OCI-LY1 (cell line): ENCODE measurements around the gene SEPTIN2.
A peak's percentile ranks its signal among the peaks of the same experiment; 100 is the strongest.

Experiments used
- H2AFZ ChIP-seq: fragments of 200-600 bp; sonication (generic), shearing (Covaris generic); 2 replicates; pipeline ENCODE4 v1.6.0; 2014; ENCODE audit warnings: antibody characterized with exemption, mild to moderate bottlenecking, low read length
- H3F3A ChIP-seq: fragments of 200-600 bp; sonication (generic), shearing (Covaris generic); 2 replicates; pipeline ENCODE4 v1.6.0; 2014; ENCODE audit warnings: mild to moderate bottlenecking, antibody characterized with exemption, low read length, moderate library complexity; ENCODE audit not compliant: insufficient read depth
- H3K27ac ChIP-seq: fragments of 200-600 bp; sonication (generic); 2 replicates; pipeline ENCODE4 v1.5.1; 2014; ENCODE audit warnings: low read length, mixed run types, mild to moderate bottlenecking, low read depth; ENCODE audit not compliant: poor library complexity, severe bottlenecking
- H3K27me3 ChIP-seq: fragments of 200-600 bp; sonication (generic); 2 replicates; pipeline ENCODE4 v1.6.0; 2014; ENCODE audit warnings: antibody characterized with exemption, mild to moderate bottlenecking, low read length, moderate library complexity; ENCODE audit not compliant: insufficient read depth
- H3K36me3 ChIP-seq: fragments of 200-600 bp; sonication (generic); 2 replicates; pipeline ENCODE4 v1.6.1; 2014; ENCODE audit warnings: mild to moderate bottlenecking, antibody characterized with exemption, low read length, moderate library complexity, mixed read lengths; ENCODE audit not compliant: insufficient read depth
- H3K4me1 ChIP-seq: fragments of 200-600 bp; sonication (generic); 2 replicates; pipeline ENCODE4 v1.5.1; 2014; ENCODE audit warnings: mild to moderate bottlenecking, low read length, moderate library complexity; ENCODE audit not compliant: insufficient read depth, severe bottlenecking
- H3K4me2 ChIP-seq: fragments of 200-600 bp; sonication (generic), shearing (Covaris generic); 2 replicates; pipeline ENCODE4 v1.6.1; 2014; ENCODE audit warnings: low read length
- H3K4me3 ChIP-seq: fragments of 200-600 bp; sonication (generic); 2 replicates; pipeline ENCODE4 v1.5.1; 2014; ENCODE audit warnings: low read length, low read depth, mild to moderate bottlenecking, mixed read lengths; ENCODE audit not compliant: poor library complexity, severe bottlenecking
- H3K79me2 ChIP-seq: fragments of 200-600 bp; shearing (Covaris generic); 2 replicates; pipeline ENCODE4 v1.6.1; 2016; ENCODE audit warnings: mixed run types, low read length, mixed read lengths; ENCODE audit not compliant: insufficient read depth
- H3K9ac ChIP-seq: fragments of 200-600 bp; sonication (generic), shearing (Covaris generic); 2 replicates; pipeline ENCODE4 v1.6.1; 2014; ENCODE audit warnings: mild to moderate bottlenecking, low read length, mixed read lengths
- H3K9me2 ChIP-seq: fragments of 200-600 bp; sonication (generic), shearing (Covaris generic); 2 replicates; pipeline ENCODE4 v1.6.1; 2014; ENCODE audit warnings: low read depth, mild to moderate bottlenecking, low read length, mixed read lengths
- H3K9me3 ChIP-seq: fragments of 200-600 bp; shearing (Covaris generic); 2 replicates; pipeline ENCODE4 v1.6.1; 2014; ENCODE audit warnings: low read length, mixed read lengths
- H4K20me1 ChIP-seq: fragments of 200-600 bp; sonication (generic), shearing (Covaris generic); 2 replicates; pipeline ENCODE4 v1.6.0; 2016; ENCODE audit warnings: mild to moderate bottlenecking, low read length; ENCODE audit not compliant: insufficient read depth
- CTCF ChIP-seq: fragments of 200-600 bp; sonication (generic), shearing (Covaris generic); IDR thresholded peaks from 2 replicates; pipeline ENCODE4 v1.5.1; 2017; ENCODE audit warnings: mild to moderate bottlenecking, antibody characterized with exemption, low read length, moderate library complexity, mixed read lengths
- EZH2 ChIP-seq: fragments of 200-600 bp; sonication (generic), shearing (Covaris generic); IDR thresholded peaks from 2 replicates; pipeline ENCODE4 v1.8.0; 2017; ENCODE audit warnings: borderline replicate concordance, mixed run types, mild to moderate bottlenecking, antibody characterized with exemption, low read length, moderate library complexity, mixed read lengths

Gene SEPTIN2

GRCh38 chr2:241309684-241310117 is 6.0 kb upstream of the SEPTIN2 start:
- Histone ChIP-seq H3K27ac (no peak overlapping the region), H3K4me3 (no peak overlapping the region), H3K4me1 (peaks cover 36% of the 10 kb centered on the region), H3K9ac (no peak overlapping the region), H2AFZ (no peak overlapping the region), H3F3A (no peaks in the 10 kb centered on the region), H4K20me1 (no peaks in the 10 kb centered on the region), H3K36me3 (peaks cover 8% of the 10 kb centered on the region; the same call in 1 of the 2 replicates), H3K27me3 (no peaks in the 10 kb centered on the region), H3K4me2 (no peak overlapping the region), H3K79me2 (peaks cover 29% of the 10 kb centered on the region), H3K9me2 (no peaks in the 10 kb centered on the region), H3K9me3 (no peaks in the 10 kb centered on the region)
- TF ChIP-seq EZH2 (no peak), CTCF (no peak)

- TF ChIP-seq EZH2 (no peak), CTCF (no peak; the same call in 1 of the 2 replicates)
- Histone ChIP-seq H3K4me3 (no peak overlapping the region), H3K4me2 (peak overlapping the region; percentile 32; the same call in 1 of the 2 replicates), H2AFZ (no peak overlapping the region), H3K36me3 (peaks cover 8% of the 10 kb centered on the region; the same call in 1 of the 2 replicates), H3K27me3 (no peaks in the 10 kb centered on the region), H3F3A (no peaks in the 10 kb centered on the region), H3K27ac (no peak overlapping the region), H3K9me3 (no peaks in the 10 kb centered on the region), H3K79me2 (peaks cover 30% of the 10 kb centered on the region), H3K9ac (no peak overlapping the region; the same call in 1 of the 2 replicates), H3K4me1 (peaks cover 36% of the 10 kb centered on the region), H3K9me2 (no peaks in the 10 kb centered on the region), H4K20me1 (no peaks in the 10 kb centered on the region)
Measured at GRCh38 chr2:241310917-241311566, 4.7 kb upstream of the SEPTIN2 start.

- Histone ChIP-seq H3K9me2 (no peaks in the 10 kb centered on the region), H4K20me1 (no peaks in the 10 kb centered on the region), H3K27ac (no peak overlapping the region), H3K4me2 (no peak overlapping the region), H3K36me3 (peaks cover 8% of the 10 kb centered on the region; the same call in 1 of the 2 replicates), H3K79me2 (peaks cover 37% of the 10 kb centered on the region), H3F3A (no peaks in the 10 kb centered on the region), H3K4me1 (peaks cover 39% of the 10 kb centered on the region), H3K27me3 (no peaks in the 10 kb centered on the region), H3K9me3 (no peaks in the 10 kb centered on the region), H3K4me3 (no peak overlapping the region), H2AFZ (no peak overlapping the region), H3K9ac (no peak overlapping the region)
- no peak for TF ChIP-seq CTCF
- no peak for TF ChIP-seq EZH2
Measured at GRCh38 chr2:241312082-241312481, 3.6 kb upstream of the SEPTIN2 start.
